ENCODE measurements around the gene ATF6B. TPM values are rescaled to one million over a fixed set of nuclear protein-coding genes. Genes with fewer than 3 reads are reported as not detected.
"Not testable (repeated sequence)": the region's sequence is repeated elsewhere in the genome, so short reads cannot be mapped to it uniquely, and the experiment has no call there.

The ATF6B gene
- total and polyA plus RNA-seq, 2 experiments from 2014 or later: 43.0 to 60.8 TPM

DNA sequence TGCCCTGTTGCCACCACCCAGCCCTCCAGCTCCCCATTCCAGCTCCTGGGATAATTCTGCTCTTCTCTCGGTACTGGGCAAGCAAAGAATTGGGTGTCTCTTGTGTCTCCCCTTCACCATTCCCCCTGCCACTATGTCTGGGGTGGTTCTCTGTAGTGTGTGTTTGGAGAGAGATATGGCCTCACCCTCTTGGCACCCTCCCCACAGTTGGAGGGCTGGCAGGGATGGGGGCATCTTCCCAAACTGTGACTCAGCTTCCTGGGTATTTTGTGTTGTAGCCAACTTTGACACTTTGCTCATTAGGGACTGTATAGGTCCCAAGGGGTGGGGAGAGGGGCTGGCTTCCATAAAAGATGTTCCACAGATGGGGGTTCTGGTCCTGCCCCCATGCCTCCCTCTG lies 20.6 kb downstream of the ATF6B start:
- TF ChIP-seq, protein P1, sequence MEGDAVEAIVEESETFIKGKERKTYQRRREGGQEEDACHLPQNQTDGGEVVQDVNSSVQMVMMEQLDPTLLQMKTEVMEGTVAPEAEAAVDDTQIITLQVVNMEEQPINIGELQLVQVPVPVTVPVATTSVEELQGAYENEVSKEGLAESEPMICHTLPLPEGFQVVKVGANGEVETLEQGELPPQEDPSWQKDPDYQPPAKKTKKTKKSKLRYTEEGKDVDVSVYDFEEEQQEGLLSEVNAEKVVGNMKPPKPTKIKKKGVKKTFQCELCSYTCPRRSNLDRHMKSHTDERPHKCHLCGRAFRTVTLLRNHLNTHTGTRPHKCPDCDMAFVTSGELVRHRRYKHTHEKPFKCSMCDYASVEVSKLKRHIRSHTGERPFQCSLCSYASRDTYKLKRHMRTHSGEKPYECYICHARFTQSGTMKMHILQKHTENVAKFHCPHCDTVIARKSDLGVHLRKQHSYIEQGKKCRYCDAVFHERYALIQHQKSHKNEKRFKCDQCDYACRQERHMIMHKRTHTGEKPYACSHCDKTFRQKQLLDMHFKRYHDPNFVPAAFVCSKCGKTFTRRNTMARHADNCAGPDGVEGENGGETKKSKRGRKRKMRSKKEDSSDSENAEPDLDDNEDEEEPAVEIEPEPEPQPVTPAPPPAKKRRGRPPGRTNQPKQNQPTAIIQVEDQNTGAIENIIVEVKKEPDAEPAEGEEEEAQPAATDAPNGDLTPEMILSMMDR (IDR thresholded peaks at IDR 0.05; ENCODE audit: low read depth, low read length): no peak
- no peaks in the 10 kb centered on the region for H3K9me3 ChIP-seq (ENCODE audit: low read depth)
- H3K27me3 ChIP-seq: no peaks in the 10 kb centered on the region
- peaks cover 7% of the 10 kb centered on the region for H3K4me1 ChIP-seq (ENCODE audit: low read depth)
- no peak overlapping the region for H3K27ac ChIP-seq
- DNase-seq (ENCODE audit: low read depth in 1 of 2, low spot score in 1 of 2): peak in 1 of 2 donors; percentile 58
- no peak overlapping the region for H3K4me3 ChIP-seq
- H3K36me3 ChIP-seq: no peaks in the 10 kb centered on the region

DNA sequence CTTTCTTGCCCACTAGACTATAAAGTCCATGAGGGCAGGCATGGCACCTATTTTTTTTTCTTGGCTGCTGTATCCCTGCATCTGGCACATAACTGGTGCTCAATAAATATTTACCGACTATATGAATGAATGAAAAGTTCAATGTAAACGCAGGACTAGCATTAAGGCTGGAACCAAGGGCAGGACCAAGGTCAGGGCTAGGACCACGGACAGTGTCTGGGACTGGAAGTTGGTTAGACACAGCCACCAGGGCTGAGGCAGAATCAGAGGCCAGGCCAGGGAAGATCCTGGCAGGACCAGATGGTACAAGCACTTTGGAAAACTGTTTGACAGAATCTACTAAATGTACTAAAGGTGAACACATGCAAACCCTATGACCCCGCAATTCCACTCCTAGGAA lies 22.6 kb downstream of the ATF6B start:
- TF ChIP-seq, protein P1 (IDR thresholded peaks at IDR 0.05; ENCODE audit: low read depth, low read length): no peak
- Histone ChIP-seq H3K36me3 (no peaks in the 10 kb centered on the region), H3K4me3 (no peak overlapping the region), H3K27ac (no peak overlapping the region), H3K27me3 (no peaks in the 10 kb centered on the region), H3K4me1 (ENCODE audit: low read depth) (peaks cover 7% of the 10 kb centered on the region), H3K9me3 (ENCODE audit: low read depth) (no peaks in the 10 kb centered on the region)
- peak in 1 of 2 donors; percentile 71 for DNase-seq (ENCODE audit: low read depth in 1 of 2, low spot score in 1 of 2)

DNA sequence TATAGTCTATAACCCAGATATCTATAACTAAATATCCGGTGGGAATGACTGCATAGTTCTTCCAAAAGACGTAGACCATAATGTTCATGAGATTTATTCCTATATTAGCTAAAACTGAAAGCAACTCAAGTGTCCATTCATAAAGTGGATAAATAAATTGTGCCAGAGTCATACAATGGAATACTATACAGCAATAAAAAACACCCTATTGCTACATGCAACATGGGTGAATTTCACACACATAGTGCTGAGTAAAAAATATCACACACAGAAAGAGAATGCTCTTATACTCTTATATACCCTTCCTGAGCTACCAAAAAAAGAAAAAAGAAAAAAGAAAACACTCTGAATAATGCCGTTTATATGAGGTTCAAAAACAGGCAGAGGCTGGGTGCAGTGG lies 25.8 kb downstream of the ATF6B start:
- Histone ChIP-seq H3K4me1 (ENCODE audit: low read depth) (no peaks in the 10 kb centered on the region), H3K9me3 (ENCODE audit: low read depth) (no peaks in the 10 kb centered on the region), H3K27ac (no peak overlapping the region), H3K36me3 (no peaks in the 10 kb centered on the region), H3K27me3 (peaks cover 5% of the 10 kb centered on the region), H3K4me3 (no peak overlapping the region)
- no peak for DNase-seq (ENCODE audit: low read depth in 1 of 2, low spot score in 1 of 2)
- TF ChIP-seq, protein P1 (IDR thresholded peaks at IDR 0.05; ENCODE audit: low read depth, low read length): no peak

DNA sequence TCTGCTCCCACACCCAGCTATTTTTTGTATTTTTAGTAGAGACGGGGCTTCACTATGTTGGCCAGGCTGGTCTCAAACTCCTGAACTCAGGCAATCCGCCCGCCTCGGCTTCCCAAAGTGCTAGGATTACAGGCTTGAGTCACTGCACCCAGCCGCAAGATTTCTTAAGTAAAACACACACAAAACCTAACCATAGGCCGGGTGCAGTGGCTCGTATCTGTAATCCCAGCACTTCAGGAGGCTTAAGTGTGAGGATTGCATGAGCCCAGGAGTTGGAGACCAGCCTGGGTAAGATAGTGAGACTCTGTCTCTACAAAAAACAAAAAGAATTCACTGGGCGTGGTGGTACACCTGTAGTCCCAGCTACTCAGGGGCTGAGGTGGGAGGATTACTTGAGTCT lies 27.8 kb downstream of the ATF6B start:
- DNase-seq (ENCODE audit: low read depth in 1 of 2, low spot score in 1 of 2); H3K27ac ChIP-seq; H3K4me1 ChIP-seq (ENCODE audit: low read depth); H3K4me3 ChIP-seq; H3K36me3 ChIP-seq; H3K9me3 ChIP-seq (ENCODE audit: low read depth): not testable (repeated sequence)
- peaks cover 25% of the 10 kb centered on the region for H3K27me3 ChIP-seq

DNA sequence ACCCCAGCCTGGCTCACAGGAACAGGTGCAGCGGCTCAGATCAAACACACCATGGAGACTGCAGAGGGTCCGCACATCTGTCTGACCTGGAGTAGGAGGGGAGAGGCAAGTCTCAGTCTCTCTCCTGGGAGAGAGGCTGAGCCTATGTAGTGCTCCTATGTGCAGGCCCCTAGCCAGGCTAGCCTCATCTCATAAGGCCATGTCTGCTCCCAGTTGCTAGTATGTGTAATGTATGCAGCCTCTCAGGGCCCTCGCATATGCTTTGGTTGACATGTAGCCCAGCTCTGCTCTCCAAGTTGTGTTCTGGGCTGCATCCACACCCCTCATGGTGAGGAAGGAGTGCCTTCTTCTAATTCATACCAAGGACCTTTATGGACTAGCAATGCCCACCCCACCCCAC lies 30.7 kb downstream of the ATF6B start:
- H3K4me3 ChIP-seq: no peak overlapping the region

DNA sequence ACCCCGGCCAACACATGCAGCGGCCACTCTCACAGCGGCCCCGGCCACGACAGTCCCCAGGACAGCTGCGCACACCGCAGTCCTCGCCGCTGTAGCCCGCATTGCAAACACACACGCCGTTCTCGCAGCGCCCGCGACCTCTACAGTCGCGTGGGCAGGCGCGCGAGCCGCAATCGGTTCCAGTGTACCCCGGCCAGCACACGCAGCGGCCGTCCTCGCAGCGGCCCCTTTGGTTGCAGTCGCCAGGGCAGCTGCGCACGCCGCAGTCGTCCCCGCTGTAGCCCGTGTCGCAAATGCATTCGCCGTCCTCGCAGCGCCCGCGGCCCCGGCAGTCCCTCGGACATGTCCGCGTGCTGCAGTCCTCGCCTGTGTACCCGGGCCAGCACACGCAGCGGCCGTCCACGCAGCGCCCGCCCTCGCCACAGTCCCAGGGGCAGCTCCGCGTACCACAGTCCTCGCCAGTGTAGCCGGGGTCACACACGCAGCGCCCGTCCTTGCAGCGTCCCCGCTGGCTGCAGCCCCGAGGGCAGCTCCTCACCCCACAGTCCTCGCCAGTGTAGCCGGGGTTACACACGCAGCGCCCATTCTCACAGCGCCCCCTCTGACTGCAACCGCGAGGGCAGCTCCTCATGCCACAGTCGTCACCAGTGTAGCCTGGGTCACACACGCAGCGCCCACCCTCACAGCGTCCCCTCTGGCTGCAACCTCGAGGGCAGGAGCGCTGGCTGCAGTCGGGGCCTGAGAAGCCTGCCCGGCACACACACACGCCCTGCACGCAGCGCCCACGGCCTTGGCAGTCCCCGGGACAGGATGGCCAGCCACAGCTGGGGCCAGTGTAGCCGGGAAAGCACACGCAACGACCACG lies 31.4 kb downstream of the ATF6B start:
- Histone ChIP-seq H3K4me3 (no peak overlapping the region), H3K4me1 (ENCODE audit: low read depth) (no peaks in the 10 kb centered on the region), H3K9me3 (ENCODE audit: low read depth) (no peaks in the 10 kb centered on the region), H3K36me3 (no peaks in the 10 kb centered on the region), H3K27ac (no peak overlapping the region), H3K27me3 (peaks cover 25% of the 10 kb centered on the region)
- TF ChIP-seq, protein P1 (IDR thresholded peaks at IDR 0.05; ENCODE audit: low read depth, low read length): no peak
- no peak for DNase-seq (ENCODE audit: low read depth in 1 of 2, low spot score in 1 of 2)

More for the DNA sequence above, 30.7 kb downstream of the ATF6B start:
- Histone ChIP-seq H3K36me3 (no peaks in the 10 kb centered on the region), H3K27me3 (peaks cover 25% of the 10 kb centered on the region), H3K27ac (no peak overlapping the region), H3K4me1 (ENCODE audit: low read depth) (no peaks in the 10 kb centered on the region), H3K9me3 (ENCODE audit: low read depth) (no peaks in the 10 kb centered on the region)
- DNase-seq (ENCODE audit: low read depth in 1 of 2, low spot score in 1 of 2): no peak
- TF ChIP-seq, protein P1 (IDR thresholded peaks at IDR 0.05; ENCODE audit: low read depth, low read length): no peak
